ENCODE results near the gene PRKCZ.

The PRKCZ gene

DNA sequence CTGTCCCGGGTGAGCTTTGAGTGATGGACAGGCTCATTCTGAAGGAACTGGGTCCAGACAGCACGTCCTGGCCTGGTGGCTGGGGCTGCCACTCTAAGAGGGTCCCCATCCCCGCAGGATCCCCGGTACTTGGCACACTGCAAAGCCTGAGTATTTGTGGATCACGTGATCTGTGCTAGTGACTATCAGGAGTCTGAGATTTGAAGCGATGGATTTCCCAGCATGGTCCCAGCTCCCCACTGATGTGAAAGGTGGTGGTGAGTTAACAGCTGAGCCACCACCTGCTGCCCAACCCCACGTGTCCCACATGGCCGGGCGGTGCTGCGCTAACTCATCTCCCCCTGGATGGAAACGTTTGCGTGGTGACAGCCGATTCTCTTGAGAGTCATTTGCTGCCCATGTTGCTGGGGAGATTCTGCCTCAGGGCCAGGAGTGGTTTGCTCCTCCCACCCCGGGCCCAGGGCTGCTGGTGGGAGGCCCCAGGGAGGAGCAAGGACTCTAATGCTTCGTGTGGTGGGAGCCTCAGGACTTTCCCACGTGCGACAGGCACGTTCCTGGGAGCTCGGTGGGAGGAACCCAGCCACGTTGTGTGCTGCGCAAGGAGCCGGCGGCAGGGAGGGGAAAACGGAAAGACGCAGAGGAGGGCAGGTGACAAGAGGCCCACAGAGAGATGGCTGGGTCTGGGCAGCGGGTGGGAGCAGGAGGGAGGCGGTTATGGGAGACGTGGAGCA lies 129.2 kb downstream of the PRKCZ start:
- no peak for DNase-seq (ENCODE audit: low read depth)

- DNase-seq (ENCODE audit: low read depth) = no peak
These were observed 130.4 kb downstream of the PRKCZ start for GRCh38 chr1:2180297-2181245.

GRCh38 chr1:2181271-2181670 lies 131.1 kb downstream of the PRKCZ start:
- no peak for DNase-seq (ENCODE audit: low read depth)

DNA sequence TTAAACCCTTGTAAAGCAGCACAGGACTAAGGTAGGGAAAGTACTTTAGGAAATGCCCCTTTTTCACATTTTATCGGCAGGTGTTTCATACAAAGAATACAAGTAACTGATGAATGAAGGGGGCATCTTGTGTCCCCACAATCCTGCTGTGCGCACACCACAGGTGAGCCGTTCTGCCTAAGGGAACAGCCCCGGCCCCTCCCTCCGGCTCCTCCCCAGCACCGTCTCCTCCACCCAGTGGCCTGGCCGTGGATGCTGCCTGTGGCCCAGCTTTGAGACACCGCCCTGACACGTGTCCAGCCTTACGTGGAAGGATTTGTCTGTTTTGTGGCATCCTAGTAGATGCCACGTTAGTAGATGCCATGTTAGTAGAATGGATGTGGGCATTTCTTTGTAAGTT lies 131.5 kb downstream of the PRKCZ start:
- DNase-seq (ENCODE audit: low read depth) = no peak

DNA sequence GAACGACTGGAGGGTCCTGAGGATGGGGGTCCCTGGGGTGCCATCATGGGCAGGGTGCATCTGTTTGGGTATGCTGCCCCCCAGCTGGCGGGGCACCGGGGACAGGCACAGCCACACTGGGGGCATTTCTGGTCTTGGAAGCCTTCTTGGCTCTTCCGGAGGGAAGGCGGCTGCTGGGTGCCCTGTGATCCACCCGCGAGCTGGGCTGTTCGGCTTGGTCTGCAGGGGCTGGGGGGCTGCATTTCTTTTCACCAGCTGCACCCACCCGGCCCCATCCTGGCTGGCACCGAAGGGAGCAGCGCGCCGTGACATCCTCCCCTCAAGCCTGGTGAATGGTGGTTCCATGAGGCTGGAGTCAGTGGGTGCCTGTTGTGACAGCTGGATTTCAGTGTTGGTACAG lies 132.2 kb downstream of the PRKCZ start:
- DNase-seq (ENCODE audit: low read depth) = no peak

DNA sequence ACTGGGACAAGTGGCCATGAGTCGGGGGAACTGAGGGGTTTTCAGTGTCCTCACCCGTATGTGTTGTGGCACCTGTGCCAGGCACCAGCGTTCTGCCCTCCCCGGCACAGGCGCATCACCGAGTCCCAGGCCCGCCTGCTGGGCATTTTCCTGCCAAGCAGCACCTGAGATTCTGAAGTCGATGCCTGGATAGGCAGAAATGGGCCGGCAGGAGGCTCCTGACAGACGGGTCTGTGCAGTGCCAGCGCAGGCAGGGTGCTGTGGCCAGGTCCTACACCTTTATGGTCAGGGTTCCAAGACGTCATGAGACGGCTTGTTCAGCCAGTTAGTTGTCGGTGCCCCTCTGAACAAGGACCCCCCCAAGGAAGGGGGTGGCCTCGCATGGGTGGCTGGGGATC lies 133.7 kb downstream of the PRKCZ start:
- no peak for DNase-seq (ENCODE audit: low read depth)

GRCh38 chr1:2184531-2184930 lies 134.3 kb downstream of the PRKCZ start:
- no peak for DNase-seq (ENCODE audit: low read depth)

- no peak for DNase-seq (ENCODE audit: low read depth)
These were observed 134.7 kb downstream of the PRKCZ start for GRCh38 chr1:2184934-2185333.

- no peak for DNase-seq (ENCODE audit: low read depth)
These were observed 136.0 kb downstream of the PRKCZ start for GRCh38 chr1:2185880-2186855.

- DNase-seq (ENCODE audit: low read depth) = no peak
These were observed 136.7 kb downstream of the PRKCZ start for GRCh38 chr1:2186901-2187300.

- no peak for DNase-seq (ENCODE audit: low read depth)
These were observed 137.4 kb downstream of the PRKCZ start for GRCh38 chr1:2187619-2188018.

DNA sequence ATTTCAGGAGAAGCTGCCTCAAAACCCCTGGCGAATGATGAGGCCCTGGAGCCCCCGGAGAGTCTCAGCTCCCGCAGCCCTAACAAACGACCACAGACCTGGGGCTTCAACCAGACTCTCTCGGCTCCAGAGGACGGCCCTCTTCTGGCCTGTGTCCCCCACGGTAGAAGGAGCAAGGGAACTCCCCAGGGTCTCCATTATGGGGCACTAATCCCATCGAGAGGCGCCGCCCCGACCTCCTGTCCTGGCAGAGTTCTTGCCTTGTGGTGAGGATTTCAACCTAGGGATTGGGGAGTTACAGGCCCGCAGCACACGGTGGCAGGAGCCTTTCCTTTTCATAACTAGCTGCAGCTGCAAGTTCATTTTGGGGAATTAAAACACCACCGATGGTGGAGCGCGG lies 138.1 kb downstream of the PRKCZ start:
- no peak for DNase-seq (ENCODE audit: low read depth)

GRCh38 chr1:2189459-2190425 lies 139.5 kb downstream of the PRKCZ start:
- DNase-seq (ENCODE audit: low read depth) = peak; percentile 83

DNA sequence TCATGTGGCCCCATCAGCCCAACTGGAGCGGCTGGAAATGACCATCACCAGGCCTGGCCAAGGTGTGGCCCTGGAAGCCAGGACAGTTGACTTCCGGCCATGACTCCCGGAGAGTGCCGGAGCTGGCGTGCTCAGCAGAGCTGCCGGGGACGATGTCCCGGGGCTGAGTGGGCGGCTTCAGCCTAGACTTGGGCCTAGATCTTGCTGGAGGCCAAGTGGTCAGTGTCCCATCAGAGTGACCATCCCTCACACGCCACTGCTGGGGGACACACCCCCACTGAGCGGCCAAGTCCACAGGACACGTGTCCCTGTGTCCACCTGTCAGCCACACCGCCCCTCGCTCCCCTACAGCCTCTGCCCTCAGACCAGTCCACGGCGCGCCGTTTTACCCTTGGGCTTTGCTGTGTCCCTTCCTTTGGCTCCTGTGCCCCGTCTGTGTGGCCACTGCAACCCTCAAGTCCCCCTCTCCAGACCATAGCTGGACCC lies 140.3 kb downstream of the PRKCZ start:
- DNase-seq (ENCODE audit: low read depth) = no peak

DNA sequence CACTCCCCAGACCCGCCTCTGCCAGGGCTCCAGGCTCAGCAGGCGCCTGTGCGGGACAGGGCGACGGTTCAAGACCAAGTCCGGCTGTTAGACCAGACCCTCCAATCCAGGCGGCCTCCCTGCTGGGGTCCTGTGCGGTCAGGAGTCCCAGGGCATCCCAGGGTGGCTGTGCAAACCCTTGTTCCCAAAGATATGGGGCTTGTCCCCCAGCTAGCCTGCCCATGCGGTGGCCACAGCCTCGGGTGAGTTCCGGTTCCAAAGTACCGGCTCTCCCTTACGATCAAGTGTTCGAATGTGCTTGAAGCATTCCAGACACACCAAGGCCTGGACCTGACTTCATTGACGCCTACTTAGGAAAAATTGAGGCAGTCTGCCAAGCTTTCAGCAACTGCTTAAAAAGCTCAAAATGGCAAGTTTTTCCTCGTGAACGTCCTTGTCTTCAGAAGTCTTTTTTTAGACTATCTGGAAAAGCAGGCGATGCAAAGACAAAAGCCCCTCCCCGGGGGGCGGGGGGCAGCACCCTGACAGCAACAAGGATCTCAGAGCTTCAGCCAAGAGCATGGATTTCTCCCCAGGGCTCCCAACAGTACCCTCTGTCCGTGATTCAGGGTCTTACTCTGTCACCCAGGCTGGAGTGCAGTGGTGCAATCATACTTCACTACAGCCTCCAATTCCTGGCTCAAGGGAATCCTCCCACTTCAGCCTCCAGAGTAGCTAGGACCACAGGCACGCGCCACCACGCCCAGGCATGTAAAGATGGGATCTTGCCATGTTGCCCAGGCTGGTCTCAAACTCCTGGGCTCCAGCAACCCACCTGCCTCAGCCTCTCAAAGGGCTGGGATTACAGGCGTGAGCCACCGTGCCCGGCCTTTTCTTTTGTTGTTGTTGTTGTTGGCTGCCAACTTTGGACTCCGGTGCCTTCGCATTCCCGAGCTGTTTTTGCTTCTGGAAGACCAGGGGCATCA lies 142.1 kb downstream of the PRKCZ start:
- DNase-seq (ENCODE audit: low read depth) = no peak

GRCh38 chr1:2193514-2194281 lies 143.5 kb downstream of the PRKCZ start:
- no peak for DNase-seq (ENCODE audit: low read depth)

DNA sequence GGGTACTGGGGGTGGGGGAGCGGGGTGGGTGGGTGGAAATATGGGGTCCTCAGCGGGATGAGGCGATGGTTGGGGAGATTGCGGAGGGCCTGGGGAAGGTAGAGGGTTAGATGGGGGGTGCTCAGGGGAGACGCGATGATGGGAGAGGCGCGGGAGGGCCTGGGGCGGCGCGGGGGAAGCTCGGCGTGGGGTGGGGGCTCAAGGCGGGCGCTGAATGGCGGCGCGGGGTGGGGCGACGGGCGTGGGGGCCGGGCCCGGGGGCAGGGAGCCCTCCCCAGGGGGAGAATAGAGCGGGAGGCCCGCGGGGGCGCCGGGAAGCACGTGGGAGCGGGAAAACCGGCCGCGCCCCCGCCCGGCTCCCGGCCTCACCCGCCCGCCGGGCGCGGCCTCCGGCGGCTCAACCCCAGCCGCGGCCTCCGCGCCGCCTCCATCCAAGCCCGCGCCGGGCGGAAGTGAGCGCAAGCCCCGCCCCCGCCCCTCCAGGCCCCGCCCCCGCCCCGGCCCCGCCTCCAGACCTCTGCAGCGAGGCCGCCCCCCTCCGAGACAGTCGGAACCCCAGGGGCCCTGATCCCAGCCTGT lies 144.2 kb downstream of the PRKCZ start, which contains the start of gene FAAP20:
Gene FAAP20, minus strand, starts transcription at position 454 of the 579 bp plus-strand sequence. Its CDS starts 23 bp downstream, at position 431.
- DNase-seq (ENCODE audit: low read depth) = no peak
